ENCODE results near the gene PCDHA6. TPM values are rescaled to one million over a fixed set of nuclear protein-coding genes. Genes with fewer than 3 reads are reported as not detected.

PCDHA6 gene
- total and polyA plus RNA-seq, 2 of the 8 experiments (the other 6 are each of a cell fraction or from before 2014, with no cell fraction given), result 0.71 to 7.1 TPM

GRCh38 chr5:140785905-140786686 is 41.7 kb upstream of the PCDHA6 start, which contains the start of gene PCDHA1:
TSS of gene PCDHA1 (plus strand) at chr5:140786140.
- FAIRE-seq, result peak; percentile 74
- H3K9me3 ChIP-seq (ENCODE audit: insufficient read depth in 2 of 2, low read depth in 1 of 2, low read length in 1 of 2), result peaks cover 36 to 47% of the 10 kb centered on the region in 2 experiments
- CTCF ChIA-PET (ENCODE audit: partially characterized antibody), result interaction anchor here (0.5 to 4.7 kb wide), 23 partner anchors 8 to 651 kb away, joined by 3 to 46 read pairs (median 4); partner anchors contain the start of genes PCDHA10, PCDHA11, PCDHA2 and PCDHA4

More at GRCh38 chr5:140785905-140786686, 41.7 kb upstream of the PCDHA6 start, which contains the start of gene PCDHA1:
- no peak within 1 kb of the TSS for H3K18ac ChIP-seq (ENCODE audit: extremely low read depth, low read length)
- H4K20me1 ChIP-seq (replicated peaks in 1 of 2; ENCODE audit: control insufficient read depth in 1 of 2, insufficient read depth in 2 of 2, low read length in 2 of 2), result no peaks in the 10 kb centered on the region
- no peak within 1 kb of the TSS for H2BK15ac ChIP-seq (ENCODE audit: low read length)
- H3K23ac ChIP-seq (ENCODE audit: insufficient read length), result no peak within 1 kb of the TSS
- H3K14ac ChIP-seq (ENCODE audit: insufficient read length), result no peak within 1 kb of the TSS
- no peaks in the 10 kb centered on the region for H3K23me2 ChIP-seq (ENCODE audit: low read depth, low read length)
- H2AK5ac ChIP-seq (ENCODE audit: low read depth, low read length), result no peak within 1 kb of the TSS
- no peak within 1 kb of the TSS for H2BK120ac ChIP-seq (replicated peaks; ENCODE audit: low read depth, low read length)
- no peak within 1 kb of the TSS for H4K5ac ChIP-seq (ENCODE audit: insufficient read length, low read depth, low read length)
- H3K4me2 ChIP-seq (ENCODE audit: insufficient read depth in 1 of 2, low read depth in 2 of 2, low read length in 2 of 2), result no peak within 1 kb of the TSS
- H3K79me2 ChIP-seq (ENCODE audit: control insufficient read depth in 1 of 2, insufficient read depth in 2 of 2, low read length in 2 of 2), result no peaks in the 10 kb centered on the region
- no peak within 1 kb of the TSS for H4K8ac ChIP-seq (ENCODE audit: extremely low read depth, insufficient read depth, low read length)
- no peak within 1 kb of the TSS for H3K4me3 ChIP-seq (ENCODE audit: extremely low read depth in 1 of 4, insufficient read depth in 2 of 4, low read depth in 3 of 4, low read length in 4 of 4)
- H3K4me1 ChIP-seq (replicated peaks in 1 of 4; ENCODE audit: control insufficient read depth in 3 of 4, insufficient read depth in 4 of 4, low read length in 3 of 4), result no peaks in the 10 kb centered on the region
- H3K36me3 ChIP-seq (ENCODE audit: control insufficient read depth in 2 of 4, insufficient read depth in 4 of 4, low read length in 3 of 4), result peaks cover 0 to 3% (median 0%) of the 10 kb centered on the region in 4 experiments; a peak in 1 of 8 replicates
- H2AFZ ChIP-seq (ENCODE audit: low read length), result peak within 1 kb of the TSS; percentile 63; the same call in 1 of the 2 replicates
- H3K9ac ChIP-seq (replicated peaks in 1 of 4; ENCODE audit: extremely low read depth in 1 of 4, low read depth in 3 of 4, low read length in 3 of 4), result no peak within 1 kb of the TSS
- no peak for TF ChIP-seq BRCA1 (IDR thresholded peaks at IDR 0.05; ENCODE audit: low read depth, low read length)
- peak in 2 of 3 experiments; percentile 35 to 37; a peak in 2 of 4 replicates for TF ChIP-seq CTCF (IDR thresholded peaks at IDR 0.05; ENCODE audit: control extremely low read depth in 1 of 3, insufficient read depth in 1 of 3, low read depth in 1 of 3, low read length in 3 of 3)
- peak; percentile 47 to 59 for TF ChIP-seq RAD21 (IDR thresholded peaks at IDR 0.05 in 1 of 2, conservative IDR thresholded peaks at IDR 0.05 in 1 of 2; ENCODE audit: low read depth in 2 of 2, low read length in 2 of 2)
- no peak for TF ChIP-seq EGR1 (IDR thresholded peaks at IDR 0.05; ENCODE audit: borderline replicate concordance, low read depth, low read length)
- no peak within 1 kb of the TSS for H2BK20ac ChIP-seq (ENCODE audit: low read length)
- POLR2A ChIA-PET (ENCODE audit: partially characterized antibody), result interaction anchor here (0.6 to 1.9 kb wide), 6 partner anchors 10 to 836 kb away, joined by 3 to 5 read pairs (median 4); partner anchors contain the start of genes PCDHA4 and PCDHA6
- H3K27ac ChIP-seq (ENCODE audit: low read depth, low read length), result no peak within 1 kb of the TSS
- no peaks in the 10 kb centered on the region for H3K27me3 ChIP-seq (replicated peaks in 1 of 4; ENCODE audit: control insufficient read depth in 3 of 4, extremely low read depth in 1 of 4, insufficient read depth in 3 of 4, low read length in 3 of 4)
- H3K79me1 ChIP-seq (ENCODE audit: low read depth, low read length), result no peaks in the 10 kb centered on the region
- H3K56ac ChIP-seq (replicated peaks; ENCODE audit: insufficient read length, low read depth, low read length), result no peak within 1 kb of the TSS
- no peak within 1 kb of the TSS for H3K4ac ChIP-seq (replicated peaks; ENCODE audit: insufficient read length, low read depth, low read length)
- no peak within 1 kb of the TSS for H2BK12ac ChIP-seq (ENCODE audit: low read depth, low read length)
- WGBS, 2 experiments (ENCODE audit: extremely low coverage in 1 of 2, insufficient coverage in 1 of 2, insufficient read length in 1 of 2, insufficient replicate concordance in 2 of 2, low coverage in 1 of 2, low lambda C conversion rate in 2 of 2, missing lambda C conversion rate in 1 of 2), result 91% methylated on average over 29 of the region's 29 CpGs; no CpG with 5 or more reads in 1 of the 2 experiments
- no peak for DNase-seq (ENCODE audit: low read depth in 1 of 2, low spot score in 2 of 2)
- H2BK5ac ChIP-seq (ENCODE audit: low read depth, low read length), result no peak within 1 kb of the TSS
- H4K91ac ChIP-seq (replicated peaks; ENCODE audit: insufficient read length, low read length), result no peak within 1 kb of the TSS
